Measurements from ENCODE around the gene MRPL19.

MRPL19 gene

GRCh38 chr2:75728614-75729419 lies 82.2 kb downstream of the MRPL19 start:
- DNase-seq (ENCODE audit: low read depth in 1 of 2, low spot score in 1 of 2) = no peak

DNA sequence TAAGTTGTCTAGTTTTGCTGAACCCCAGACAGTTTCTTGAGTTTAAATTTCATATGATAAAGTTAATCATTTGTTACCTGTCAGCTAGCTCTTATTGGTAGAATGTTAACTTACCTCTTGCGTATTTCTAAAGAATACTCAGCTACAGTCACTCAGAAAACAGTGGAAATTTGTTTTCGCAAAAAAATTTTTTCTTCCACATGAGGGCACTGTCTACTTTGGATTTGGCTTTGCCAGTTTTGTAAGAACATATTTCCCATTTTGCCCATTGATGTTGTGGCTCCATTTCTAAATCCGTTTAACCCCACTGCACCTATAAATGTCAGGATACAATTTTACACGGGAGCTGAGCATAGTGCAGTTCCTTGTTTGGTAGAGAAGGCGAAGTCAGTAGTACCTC lies 83.3 kb downstream of the MRPL19 start:
- no peak for DNase-seq (ENCODE audit: low read depth in 1 of 2, low spot score in 1 of 2)

GRCh38 chr2:75736276-75736675 lies 89.7 kb downstream of the MRPL19 start:
- DNase-seq (ENCODE audit: low read depth in 1 of 2, low spot score in 1 of 2) = no peak

- DNase-seq (ENCODE audit: low read depth in 1 of 2, low spot score in 1 of 2) = no peak
Measured at GRCh38 chr2:75737961-75738360, 91.4 kb downstream of the MRPL19 start.

Data from activated T-helper 1 cell treated with anti-CD3 and anti-CD28 coated beads, Interleukin-2, amount 50 U/mL, for 16 hours (primary cell).